NCI-H146 treated with DMSO at 0.1 percent for 48 hours (cell line): ENCODE measurements around the gene RABL3.
"Not testable (repeated sequence)": the region's sequence is repeated elsewhere in the genome, so short reads cannot be mapped to it uniquely, and the experiment has no call there.

Experiments
- DNase-seq: peaks from one replicate; lab custom pipeline; 2025; ENCODE audit not compliant: unreplicated experiment; lab: John Stamatoyannopoulos, UW

Gene RABL3

GRCh38 chr3:120683671-120684301 is 58.5 kb downstream of the RABL3 start:
- DNase-seq: no peak

DNA sequence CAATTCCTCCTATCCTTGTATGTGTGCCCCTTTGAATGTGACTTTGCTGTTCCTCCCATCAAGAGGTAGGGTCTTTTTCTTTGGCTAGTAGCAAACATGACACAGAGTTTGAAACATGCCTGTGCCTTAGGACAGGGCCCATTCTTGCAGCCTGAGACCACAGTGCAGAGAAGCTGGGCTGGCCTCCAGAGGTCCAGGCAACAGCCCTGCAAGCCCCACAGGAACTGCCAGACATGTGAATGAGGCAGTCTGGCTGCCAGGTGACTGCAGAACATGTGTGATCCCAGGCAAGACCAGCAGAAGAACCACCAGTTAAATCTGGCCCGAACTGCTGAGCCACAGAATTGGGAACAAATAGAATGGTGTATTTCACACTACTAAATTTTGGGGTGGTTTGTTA is 59.1 kb downstream of the RABL3 start:
- DNase-seq: no peak

- DNase-seq: no peak
These were observed 60.1 kb downstream of the RABL3 start, which contains the start of gene HGD for GRCh38 chr3:120682095-120682681. TSS of gene HGD (minus strand) at chr3:120682239. CDS start at chr3:120682111, 128 bp downstream.

- DNase-seq: no peak
These were observed 60.7 kb downstream of the RABL3 start for GRCh38 chr3:120681506-120682038.

- no peak for DNase-seq
These were observed 61.3 kb downstream of the RABL3 start for GRCh38 chr3:120681018-120681417.

GRCh38 chr3:120680193-120680894 is 62.0 kb downstream of the RABL3 start:
- DNase-seq: no peak

- no peak for DNase-seq
These were observed 63.3 kb downstream of the RABL3 start for GRCh38 chr3:120678984-120679383.

DNA sequence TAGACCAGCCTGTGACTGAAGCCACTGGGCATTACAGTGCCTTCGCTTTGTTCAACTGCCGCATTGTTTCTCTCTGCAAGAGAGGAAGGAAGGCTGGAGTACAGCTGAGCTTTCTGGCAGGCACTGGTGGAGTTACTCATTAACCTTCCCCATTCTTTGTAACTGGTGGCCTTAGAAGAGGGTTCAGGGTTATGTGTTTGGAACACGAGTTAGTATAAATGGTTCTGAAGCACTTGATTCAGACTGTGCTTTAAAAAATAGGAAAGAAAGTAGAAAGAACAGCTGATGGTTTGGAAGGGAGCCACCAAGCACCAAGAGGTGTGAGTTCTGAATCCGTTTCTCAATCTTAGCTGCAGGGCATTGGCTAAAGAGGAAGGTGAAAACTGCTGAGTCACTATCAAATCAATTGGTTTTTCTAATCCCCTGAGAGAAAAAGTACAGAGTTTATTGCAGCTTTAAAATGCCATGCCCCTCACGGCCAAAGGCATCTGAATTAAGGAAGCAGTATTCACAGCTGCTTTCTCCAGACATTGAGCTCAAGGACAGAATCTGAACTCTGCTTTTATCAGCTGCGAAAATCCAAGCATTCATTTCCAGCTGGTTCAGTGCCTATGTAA is 63.9 kb downstream of the RABL3 start:
- DNase-seq: no peak

GRCh38 chr3:120677193-120677592 is 65.1 kb downstream of the RABL3 start:
- DNase-seq: not testable (repeated sequence)

GRCh38 chr3:120673116-120673515 is 69.2 kb downstream of the RABL3 start:
- no peak for DNase-seq

DNA sequence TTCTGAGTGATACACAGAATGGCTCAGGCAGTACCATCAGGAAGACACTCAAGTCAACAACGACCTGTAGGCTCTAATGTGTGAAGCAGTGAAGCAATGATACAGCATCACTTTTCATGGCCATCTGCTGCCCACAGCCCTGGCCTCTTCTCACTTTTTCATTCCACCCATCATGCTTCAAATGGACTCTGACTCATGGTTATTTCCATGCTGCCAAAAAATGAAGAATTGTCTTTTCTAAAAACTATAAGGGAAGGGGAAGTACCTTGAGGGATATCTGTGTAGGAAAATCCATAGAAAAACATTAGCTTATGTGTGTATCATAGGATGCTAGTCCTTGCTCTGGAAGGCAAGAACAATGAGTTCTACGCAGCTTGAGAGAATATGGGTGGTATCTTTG is 71.7 kb downstream of the RABL3 start:
- no peak for DNase-seq

GRCh38 chr3:120664926-120665325 is 77.4 kb downstream of the RABL3 start:
- no peak for DNase-seq

- DNase-seq: no peak
These were observed 80.4 kb downstream of the RABL3 start for GRCh38 chr3:120661945-120662344.

DNA sequence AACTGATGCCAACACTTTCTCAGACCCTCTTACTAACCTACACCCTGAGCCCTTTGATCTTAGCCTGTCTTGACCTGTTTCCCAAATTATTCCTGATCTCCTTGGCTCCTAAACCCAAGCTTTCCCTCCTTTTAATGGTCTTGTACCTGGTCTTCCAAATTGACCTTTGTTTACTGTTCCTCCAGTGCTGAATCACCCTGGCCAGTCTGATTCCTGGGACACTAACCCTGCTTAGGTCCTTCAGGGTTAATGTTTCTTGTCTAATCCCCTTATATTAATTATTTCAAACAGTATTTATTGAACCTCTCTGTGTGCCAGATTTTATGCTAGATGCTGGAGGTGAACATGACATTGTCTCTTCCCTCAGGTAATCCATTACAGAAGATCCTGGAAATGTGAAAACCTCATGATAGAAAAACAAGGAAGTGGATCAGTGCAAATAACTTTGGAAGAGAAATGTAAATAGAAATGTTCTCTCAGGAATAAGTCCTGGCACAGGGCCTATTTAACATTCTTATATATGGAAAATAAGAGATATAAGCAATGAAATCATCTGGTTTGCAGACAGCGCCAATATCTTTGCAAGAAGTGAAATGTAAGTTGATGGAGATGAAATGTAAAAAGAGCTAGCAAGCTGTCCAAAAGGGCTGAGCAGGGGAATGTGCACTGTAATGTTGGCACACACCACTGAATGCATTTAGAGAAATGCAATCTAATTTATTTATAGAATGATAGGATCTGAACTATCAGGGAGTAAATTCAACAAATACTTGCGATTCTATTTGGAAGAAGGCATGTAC is 81.0 kb downstream of the RABL3 start:
- no peak for DNase-seq

GRCh38 chr3:120659834-120660233 is 82.5 kb downstream of the RABL3 start:
- DNase-seq: no peak

- DNase-seq: no peak
These were observed 83.0 kb downstream of the RABL3 start for GRCh38 chr3:120659285-120659684.

DNA sequence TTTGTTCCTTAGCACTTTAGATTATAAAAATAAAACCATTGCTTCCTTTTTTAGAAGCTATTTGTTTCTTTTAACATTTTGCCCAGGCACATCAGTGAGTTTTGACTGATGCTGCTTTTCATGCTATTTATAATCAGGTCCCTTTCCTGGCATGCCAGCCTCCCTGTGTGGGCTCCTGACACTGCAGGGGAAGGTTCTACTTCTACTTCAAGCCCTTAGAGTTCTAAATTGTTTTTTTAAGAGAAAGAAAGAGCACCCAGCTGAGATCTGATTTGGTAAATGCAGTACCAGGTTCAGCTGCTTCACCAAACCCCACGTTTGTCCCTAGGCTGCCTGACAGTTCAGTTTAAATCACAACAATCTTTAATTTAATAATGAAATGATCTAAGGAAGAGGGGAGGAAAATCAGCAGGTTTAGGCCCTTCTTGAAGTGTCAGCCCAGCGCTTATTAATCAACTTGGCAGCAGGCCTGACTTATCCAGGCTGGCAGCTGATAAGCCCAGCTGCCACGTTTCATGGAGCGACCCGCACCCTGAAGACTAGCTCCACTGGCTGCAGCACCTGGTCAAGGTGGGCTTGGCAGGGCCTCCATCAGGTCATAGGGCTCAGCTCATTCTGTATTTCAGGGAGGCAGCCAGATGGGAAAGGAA is 89.3 kb downstream of the RABL3 start:
- DNase-seq: no peak

DNA sequence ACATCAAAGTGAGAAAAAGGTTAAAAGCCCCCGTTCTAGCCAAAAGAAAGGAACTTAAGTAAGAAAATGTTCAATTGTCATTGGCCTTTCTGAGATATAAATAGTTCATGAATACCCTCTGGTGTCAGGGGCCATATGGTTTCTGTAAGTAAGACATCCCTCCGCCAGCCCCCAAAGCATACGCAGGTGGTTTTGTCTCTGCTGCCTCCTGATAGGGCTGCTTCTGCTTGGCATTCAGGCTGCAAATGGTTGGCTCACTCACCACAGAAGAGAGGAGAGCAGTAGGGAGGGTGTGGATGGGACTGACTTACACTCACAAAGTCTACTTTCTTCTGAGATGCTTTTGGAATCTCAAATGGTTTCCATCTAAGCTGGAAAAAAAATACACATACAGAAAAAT is 90.0 kb downstream of the RABL3 start:
- no peak for DNase-seq

- no peak for DNase-seq
These were observed 92.0 kb downstream of the RABL3 start for GRCh38 chr3:120650311-120650710.

DNA sequence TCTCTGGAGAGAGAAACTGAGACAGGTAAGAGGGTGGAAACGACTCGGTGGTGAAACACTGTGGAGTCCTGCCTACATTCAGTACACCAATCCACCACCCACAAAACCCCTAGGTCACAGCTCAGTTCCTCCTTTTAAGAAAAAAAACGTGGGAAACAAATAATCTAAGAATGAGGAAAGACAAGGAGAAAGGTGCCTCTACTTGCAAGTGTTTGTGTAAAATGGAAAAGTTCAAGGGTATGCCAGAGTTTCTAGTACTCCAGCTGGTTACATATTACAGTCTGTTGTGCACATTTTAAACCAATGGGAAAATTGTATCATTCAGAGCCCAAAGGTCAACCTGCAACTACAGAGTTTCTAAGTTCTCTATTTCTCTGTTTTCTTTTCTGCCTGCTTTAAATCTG is 92.5 kb downstream of the RABL3 start:
- DNase-seq: no peak
